IMR-90 (cell line): ENCODE results near the gene INTS3. TPM values are rescaled to one million over a fixed set of nuclear protein-coding genes. Genes with fewer than 3 reads are reported as not detected.

Source experiments
- ATAC-seq: fragments of 200-7000 bp; cut with Tn5 transposase; 2 replicates; pipeline ENCODE4 v1.9.1; 2020; ENCODE audit warnings: low read depth, mild to moderate bottlenecking, moderate library complexity
- BruUV-seq: library from RNA; stranded (reverse); fragments of 400-500 nt; replicated peaks from 2 replicates; lab custom pipeline; 2021; lab: Mats Ljungman, UMichigan
- CTCF ChIA-PET: fragments of 300-600 bp; formaldehyde crosslinking; extraction: SDS; loops from one replicate; lab custom pipeline; 2021; ENCODE audit warnings: antibody characterized with exemption; lab: Yijun Ruan, JAX
- POLR2A ChIA-PET: fragments of 300-600 bp; sonication (Branson Sonifier 250); formaldehyde crosslinking; loops from one replicate; lab custom pipeline; 2022; ENCODE audit warnings: antibody characterized with exemption; ENCODE audit not compliant: unreplicated experiment; lab: Charles Lee
- DNase-seq: peaks from one replicate; pipeline ENCODE4 v3.0.0; 2013
- H2AFZ ChIP-seq: replicated peaks from 2 replicates; pipeline ENCODE3; 2013; ENCODE audit warnings: low read length, mild to moderate bottlenecking; ENCODE audit not compliant: poor library complexity
- H2AK5ac ChIP-seq: 2 replicates; pipeline ENCODE4 v1.6.1; 2013; ENCODE audit warnings: low read depth, low read length, inconsistent platforms
- H2AK9ac ChIP-seq: replicated peaks from 2 replicates; pipeline ENCODE3; 2013; ENCODE audit warnings: mild to moderate bottlenecking, low read depth, low read length, moderate library complexity; ENCODE audit not compliant: poor library complexity
- H2BK120ac ChIP-seq: 2 replicates; pipeline ENCODE4 v1.6.1; 2013; ENCODE audit warnings: low read depth, low read length, inconsistent platforms
- H2BK15ac ChIP-seq: 3 replicates; pipeline ENCODE4 v1.6.1; 2013; ENCODE audit warnings: low read depth, low read length, inconsistent platforms
- H2BK20ac ChIP-seq: 2 replicates; pipeline ENCODE4 v1.6.1; 2013; ENCODE audit warnings: low read depth, mild to moderate bottlenecking, inconsistent platforms, low read length, moderate library complexity
- H2BK5ac ChIP-seq: 2 replicates; pipeline ENCODE4 v1.6.1; 2013; ENCODE audit warnings: mild to moderate bottlenecking, low read depth, low read length, inconsistent platforms; ENCODE audit not compliant: poor library complexity, severe bottlenecking
- H3K14ac ChIP-seq: replicated peaks from 2 replicates; pipeline ENCODE4 v1.6.1; 2013; ENCODE audit warnings: low read depth, low read length, inconsistent platforms
- H3K18ac ChIP-seq: 2 replicates; pipeline ENCODE4 v1.6.1; 2013; ENCODE audit warnings: low read depth, low read length, control low read depth
- H3K23ac ChIP-seq: 2 replicates; pipeline ENCODE4 v1.6.1; 2013; ENCODE audit warnings: low read depth, low read length, inconsistent platforms
- H3K27ac ChIP-seq: 2 replicates; pipeline ENCODE4 v1.5.1; 2013; ENCODE audit warnings: mild to moderate bottlenecking, control low read depth, low read length; ENCODE audit not compliant: insufficient read depth
- H3K27me3 ChIP-seq: 2 replicates; pipeline ENCODE4 v1.6.1; 2013; ENCODE audit warnings: low read length; ENCODE audit not compliant: control insufficient read depth, insufficient read depth
- H3K36me3 ChIP-seq: 2 replicates; pipeline ENCODE4 v1.6.1; 2013; ENCODE audit warnings: low read length, mixed read lengths; ENCODE audit not compliant: control insufficient read depth, insufficient read depth
- H3K4ac ChIP-seq: 2 replicates; pipeline ENCODE4 v1.6.1; 2013; ENCODE audit warnings: low read depth, low read length, inconsistent platforms
- H3K4me1 ChIP-seq: 2 replicates; pipeline ENCODE4 v1.6.1; 2013; ENCODE audit warnings: low read length, mixed read lengths; ENCODE audit not compliant: control insufficient read depth, insufficient read depth
- H3K4me2 ChIP-seq: 2 replicates; pipeline ENCODE4 v1.6.1; 2013; ENCODE audit warnings: low read depth, mild to moderate bottlenecking, control low read depth, low read length, moderate library complexity
- H3K4me3 ChIP-seq: 2 replicates; pipeline ENCODE4 v1.5.1; 2013; ENCODE audit warnings: low read depth, mild to moderate bottlenecking, control low read depth, low read length, moderate library complexity; ENCODE audit not compliant: insufficient read depth
- H3K56ac ChIP-seq: 2 replicates; pipeline ENCODE4 v1.6.1; 2013; ENCODE audit warnings: low read length, inconsistent platforms; ENCODE audit not compliant: insufficient read depth; ENCODE audit errors: extremely low read depth
- H3K79me1 ChIP-seq, 2 experiments: 2 replicates each; pipeline ENCODE4 v1.6.1; 2013; ENCODE audit warnings: low read length in 2 of 2, inconsistent platforms in 1 of 2, low read depth in 1 of 2
- H3K9ac ChIP-seq: 2 replicates; pipeline ENCODE4 v1.6.1; 2013; ENCODE audit warnings: low read depth, low read length, control low read depth
- H3K9me1 ChIP-seq: 2 replicates; pipeline ENCODE4 v1.6.1; 2013; ENCODE audit warnings: low read length, inconsistent platforms; ENCODE audit not compliant: insufficient read depth
- H3K9me3 ChIP-seq: 2 replicates; pipeline ENCODE4 v1.6.1; 2013; ENCODE audit warnings: low read length; ENCODE audit not compliant: control insufficient read depth, insufficient read depth
- H4K20me1 ChIP-seq: 2 replicates; pipeline ENCODE4 v1.6.1; 2013; ENCODE audit warnings: low read length, inconsistent platforms; ENCODE audit not compliant: insufficient read depth
- H4K5ac ChIP-seq: 2 replicates; pipeline ENCODE4 v1.6.1; 2013; ENCODE audit warnings: mild to moderate bottlenecking, low read depth, low read length, control low read depth
- H4K8ac ChIP-seq, 2 experiments: 2 replicates each; pipeline ENCODE4 v1.6.1; 2013; ENCODE audit warnings: low read depth in 2 of 2, low read length in 2 of 2, control low read depth in 1 of 2, inconsistent platforms in 1 of 2
- H4K91ac ChIP-seq: 2 replicates; pipeline ENCODE4 v1.6.1; 2013; ENCODE audit warnings: low read depth, low read length, inconsistent platforms; ENCODE audit not compliant: insufficient read depth
- BHLHE40 ChIP-seq: fragments of 150-350 bp; IDR thresholded peaks from 2 replicates; pipeline ENCODE4 v1.6.1; 2016; ENCODE audit warnings: mild to moderate bottlenecking, low read depth, low read length
- CHD1 ChIP-seq: IDR thresholded peaks from 2 replicates; pipeline ENCODE4 v1.6.1; 2012; ENCODE audit warnings: low read depth, low read length, improper control_type of control experiment
- FOS ChIP-seq: fragments of 150-350 bp; IDR thresholded peaks from 2 replicates; pipeline ENCODE4 v1.6.1; 2016; ENCODE audit warnings: low read depth, low read length
- MAZ ChIP-seq: IDR thresholded peaks from 2 replicates; pipeline ENCODE4 v1.6.1; 2012; ENCODE audit warnings: low read depth, mild to moderate bottlenecking, low read length, improper control_type of control experiment, moderate library complexity, borderline replicate concordance
- MXI1 ChIP-seq: IDR thresholded peaks from 2 replicates; pipeline ENCODE4 v1.6.1; 2012; ENCODE audit warnings: low read depth, mild to moderate bottlenecking, low read length, moderate library complexity, borderline replicate concordance
- NFE2L2 ChIP-seq: fragments of 150-350 bp; IDR thresholded peaks from 2 replicates; pipeline ENCODE4 v1.6.1; 2016; ENCODE audit warnings: low read depth, mild to moderate bottlenecking, low read length
- POLR2A ChIP-seq: IDR thresholded peaks from 2 replicates; pipeline ENCODE4 v1.6.1; 2012; ENCODE audit warnings: mild to moderate bottlenecking, low read depth, low read length
- SMC3 ChIP-seq: fragments of 150-350 bp; IDR thresholded peaks from 2 replicates; pipeline ENCODE4 v1.6.1; 2016; ENCODE audit warnings: low read depth, mild to moderate bottlenecking, antibody characterized with exemption, low read length, moderate library complexity
- WGBS, 2 experiments: methylation state at CpG; one replicate each; pipeline versions ENCODE4 v1.1.5 to v1.1.7; 2013; ENCODE audit warnings: missing lambda C conversion rate in 2 of 2; ENCODE audit not compliant: insufficient read length in 1 of 2; ENCODE audit errors: extremely low coverage in 2 of 2; 5-methylcytosine and 5-hydroxymethylcytosine counted together
- dilution Hi-C: fragments of 300-500 bp; cut with HindIII; formaldehyde crosslinking; loops from one replicate; pipeline ENCODE4 v1.14.3; 2018; ENCODE audit warnings: low sequenced_read_pairs; ENCODE audit not compliant: unreplicated experiment
- in situ Hi-C: fragments of 300-500 bp; cut with MboI; formaldehyde crosslinking; loops from 3 replicates; pipeline ENCODE4 v1.14.3; 2019; ENCODE audit warnings: low sequenced_read_pairs, inconsistent platforms, mixed read lengths
- intact Hi-C: fragments of 100-400 bp; cut with micrococcal nuclease; formaldehyde crosslinking; loops from 2 replicates; pipeline ENCODE4 v1.10.0; 2022
- polyA plus RNA-seq, 3 experiments: library from polyadenylated mRNA; depleted of rRNA; stranded (reverse); fragments of >200 nt; gene quantifications; 2 replicates each; pipeline ENCODE4 v1.2.3, GENCODE V29; 2012; ENCODE audit warnings: low replicate concordance in 1 of 3
- total RNA-seq: library from RNA; depleted of rRNA; stranded (reverse); fragments of >200 nt; gene quantifications from 2 replicates; pipeline ENCODE4 v1.2.3, GENCODE V29; 2012
- TF ChIP-seq, protein P1 (sequence below): fragments of 150-350 bp; IDR thresholded peaks from 2 replicates; pipeline ENCODE4 v1.6.1; 2017; ENCODE audit warnings: mild to moderate bottlenecking, antibody characterized with exemption, low read length, low read depth
- TF ChIP-seq, protein P2 (sequence below): conservative IDR thresholded peaks from 2 replicates; pipeline ENCODE4 v1.5.1; 2012; ENCODE audit warnings: mild to moderate bottlenecking, low read depth, low read length, improper control_type of control experiment
- TF ChIP-seq, protein P3 (sequence below): fragments of 150-350 bp; IDR thresholded peaks from 2 replicates; pipeline ENCODE4 v1.6.1; 2016; ENCODE audit warnings: low read depth, mild to moderate bottlenecking, low read length, moderate library complexity, borderline replicate concordance

INTS3 gene
- total and polyA plus RNA-seq, 2 of the 4 experiments (the other 2 are of a cell fraction): 33.5 to 59.4 TPM

DNA sequence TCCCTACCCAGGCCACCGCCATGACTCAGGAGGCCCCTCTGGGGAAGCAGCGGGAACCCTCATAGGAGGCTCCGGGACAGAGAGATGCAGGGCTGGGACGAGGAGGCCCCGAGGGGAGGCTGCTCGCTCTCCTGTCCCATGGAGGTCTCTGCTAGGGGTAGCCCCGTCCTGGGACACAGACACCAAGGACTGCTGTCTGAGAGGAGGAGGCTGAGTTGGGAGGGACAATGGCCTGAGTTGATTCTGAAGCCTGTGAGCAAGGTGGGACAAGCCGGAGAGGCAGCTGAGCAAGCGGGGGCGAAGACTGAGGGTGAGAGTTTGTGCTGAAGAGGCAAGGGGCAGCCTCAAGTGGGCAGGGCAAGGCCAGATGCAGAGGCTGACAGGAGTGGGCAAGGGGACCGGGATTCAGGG, 64.8 kb downstream of the INTS3 start:
- in situ Hi-C loops (no loop called here), intact Hi-C loops (loop anchor here (10.0 kb wide), 1 partner anchor 132 kb away; the partner anchor contains the start of gene GATAD2B), dilution Hi-C loops (no loop called here)
- Histone ChIP-seq H3K18ac (no peak overlapping the region), H2AK5ac (peak overlapping the region; percentile 81; the same call in 1 of the 2 replicates), H3K14ac (no peak overlapping the region), H3K4me3 (no peak overlapping the region), H4K8ac (no peak overlapping the region), H2BK120ac (peak overlapping the region; percentile 24; the same call in 1 of the 2 replicates), H3K9me1 (peaks cover 10% of the 10 kb centered on the region), H4K20me1 (no peaks in the 10 kb centered on the region), H3K56ac (no peak overlapping the region), H2BK15ac (peak overlapping the region; percentile 25; the same call in 1 of the 3 replicates), H3K36me3 (no peaks in the 10 kb centered on the region), H3K27ac (no peak overlapping the region), H3K9me3 (no peaks in the 10 kb centered on the region), H3K4me2 (no peak overlapping the region), H3K79me1 (0 out of 4 replicates have a peak, but pooled peaks cover 0 to 3% of the 10 kb centered on the region in 2 experiments), H4K5ac (no peak overlapping the region), H3K4ac (peak overlapping the region; percentile 43; the same call in 1 of the 2 replicates), H3K4me1 (peaks cover 11% of the 10 kb centered on the region), H3K23ac (no peak overlapping the region), H3K27me3 (no peaks in the 10 kb centered on the region), H2AFZ (no peak overlapping the region), H2BK5ac (no peak overlapping the region), H2BK20ac (no peak overlapping the region), H2AK9ac (peak overlapping the region; percentile 26), H3K9ac (no peak overlapping the region), H4K91ac (no peak overlapping the region; the same call in 1 of the 2 replicates)
- TF ChIP-seq NFE2L2 (no peak), MXI1 (no peak), CHD1 (no peak), POLR2A (no peak), MAZ (no peak), FOS (no peak), BHLHE40 (no peak), SMC3 (no peak)
- TF ChIP-seq, protein P1, sequence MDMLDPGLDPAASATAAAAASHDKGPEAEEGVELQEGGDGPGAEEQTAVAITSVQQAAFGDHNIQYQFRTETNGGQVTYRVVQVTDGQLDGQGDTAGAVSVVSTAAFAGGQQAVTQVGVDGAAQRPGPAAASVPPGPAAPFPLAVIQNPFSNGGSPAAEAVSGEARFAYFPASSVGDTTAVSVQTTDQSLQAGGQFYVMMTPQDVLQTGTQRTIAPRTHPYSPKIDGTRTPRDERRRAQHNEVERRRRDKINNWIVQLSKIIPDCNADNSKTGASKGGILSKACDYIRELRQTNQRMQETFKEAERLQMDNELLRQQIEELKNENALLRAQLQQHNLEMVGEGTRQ: no peak
- TF ChIP-seq, protein P2, sequence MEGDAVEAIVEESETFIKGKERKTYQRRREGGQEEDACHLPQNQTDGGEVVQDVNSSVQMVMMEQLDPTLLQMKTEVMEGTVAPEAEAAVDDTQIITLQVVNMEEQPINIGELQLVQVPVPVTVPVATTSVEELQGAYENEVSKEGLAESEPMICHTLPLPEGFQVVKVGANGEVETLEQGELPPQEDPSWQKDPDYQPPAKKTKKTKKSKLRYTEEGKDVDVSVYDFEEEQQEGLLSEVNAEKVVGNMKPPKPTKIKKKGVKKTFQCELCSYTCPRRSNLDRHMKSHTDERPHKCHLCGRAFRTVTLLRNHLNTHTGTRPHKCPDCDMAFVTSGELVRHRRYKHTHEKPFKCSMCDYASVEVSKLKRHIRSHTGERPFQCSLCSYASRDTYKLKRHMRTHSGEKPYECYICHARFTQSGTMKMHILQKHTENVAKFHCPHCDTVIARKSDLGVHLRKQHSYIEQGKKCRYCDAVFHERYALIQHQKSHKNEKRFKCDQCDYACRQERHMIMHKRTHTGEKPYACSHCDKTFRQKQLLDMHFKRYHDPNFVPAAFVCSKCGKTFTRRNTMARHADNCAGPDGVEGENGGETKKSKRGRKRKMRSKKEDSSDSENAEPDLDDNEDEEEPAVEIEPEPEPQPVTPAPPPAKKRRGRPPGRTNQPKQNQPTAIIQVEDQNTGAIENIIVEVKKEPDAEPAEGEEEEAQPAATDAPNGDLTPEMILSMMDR: no peak
- TF ChIP-seq, protein P3, sequence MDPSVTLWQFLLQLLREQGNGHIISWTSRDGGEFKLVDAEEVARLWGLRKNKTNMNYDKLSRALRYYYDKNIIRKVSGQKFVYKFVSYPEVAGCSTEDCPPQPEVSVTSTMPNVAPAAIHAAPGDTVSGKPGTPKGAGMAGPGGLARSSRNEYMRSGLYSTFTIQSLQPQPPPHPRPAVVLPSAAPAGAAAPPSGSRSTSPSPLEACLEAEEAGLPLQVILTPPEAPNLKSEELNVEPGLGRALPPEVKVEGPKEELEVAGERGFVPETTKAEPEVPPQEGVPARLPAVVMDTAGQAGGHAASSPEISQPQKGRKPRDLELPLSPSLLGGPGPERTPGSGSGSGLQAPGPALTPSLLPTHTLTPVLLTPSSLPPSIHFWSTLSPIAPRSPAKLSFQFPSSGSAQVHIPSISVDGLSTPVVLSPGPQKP: no peak
- no peak for ATAC-seq
- ChIA-PET CTCF (no interaction called here), POLR2A (no interaction called here)
- no peak for DNase-seq
- BruUV-seq: no TSS peak
- WGBS, 2 experiments: 92% methylated on average over 7 of the region's 11 CpGs; no CpG with 5 or more reads in 1 of the 2 experiments
